HG03442 (cell line): ENCODE measurements around the gene NFIL3.
"Not testable (repeated sequence)": the region's sequence is repeated elsewhere in the genome, so short reads cannot be mapped to it uniquely, and the experiment has no call there.

ENCODE experiments used
- ATAC-seq: cut with Tn5 transposase; IDR thresholded peaks from one replicate; pipeline ENCODE4 v1.9.1; 2021; ENCODE audit warnings: mild to moderate bottlenecking, moderate library complexity; ENCODE audit not compliant: unreplicated experiment

Gene NFIL3, protein sequence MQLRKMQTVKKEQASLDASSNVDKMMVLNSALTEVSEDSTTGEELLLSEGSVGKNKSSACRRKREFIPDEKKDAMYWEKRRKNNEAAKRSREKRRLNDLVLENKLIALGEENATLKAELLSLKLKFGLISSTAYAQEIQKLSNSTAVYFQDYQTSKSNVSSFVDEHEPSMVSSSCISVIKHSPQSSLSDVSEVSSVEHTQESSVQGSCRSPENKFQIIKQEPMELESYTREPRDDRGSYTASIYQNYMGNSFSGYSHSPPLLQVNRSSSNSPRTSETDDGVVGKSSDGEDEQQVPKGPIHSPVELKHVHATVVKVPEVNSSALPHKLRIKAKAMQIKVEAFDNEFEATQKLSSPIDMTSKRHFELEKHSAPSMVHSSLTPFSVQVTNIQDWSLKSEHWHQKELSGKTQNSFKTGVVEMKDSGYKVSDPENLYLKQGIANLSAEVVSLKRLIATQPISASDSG

DNA sequence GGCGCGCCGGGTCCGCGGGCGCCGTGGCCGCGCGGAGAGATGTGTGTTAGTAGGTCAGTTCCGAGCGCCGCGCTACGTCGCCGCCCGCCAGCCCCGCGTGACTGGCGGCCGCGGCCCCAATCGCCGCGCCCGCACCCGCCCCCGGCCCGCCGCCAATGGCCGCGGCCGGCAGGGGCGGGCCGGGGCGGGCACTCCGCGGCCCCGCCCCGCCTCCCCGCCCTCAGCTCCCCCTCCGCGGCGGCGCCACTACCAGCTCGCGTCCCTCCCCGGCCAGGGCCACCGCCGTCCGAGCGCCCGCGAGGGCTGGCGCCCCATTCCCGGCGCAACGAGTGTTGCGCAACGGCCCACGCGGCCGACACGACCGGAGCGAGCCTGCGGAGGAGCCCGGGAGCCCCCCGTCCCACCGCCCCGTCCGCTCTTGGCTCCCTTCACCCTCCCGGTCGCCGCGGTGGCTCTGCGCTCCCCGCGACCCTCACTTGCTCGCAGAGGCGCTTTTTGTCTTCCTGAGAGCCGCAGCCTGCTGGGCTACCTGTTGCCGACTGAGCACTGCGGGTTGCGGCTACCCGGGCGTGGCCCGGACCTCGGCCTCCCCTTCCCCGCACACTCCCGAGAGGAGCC is at the start of gene NFIL3:
Gene NFIL3, minus strand, starts transcription at position 48 of the 618 bp plus-strand sequence. CDS start 13,098 bp downstream, outside the sequence.
- peak; percentile 71 for ATAC-seq

DNA sequence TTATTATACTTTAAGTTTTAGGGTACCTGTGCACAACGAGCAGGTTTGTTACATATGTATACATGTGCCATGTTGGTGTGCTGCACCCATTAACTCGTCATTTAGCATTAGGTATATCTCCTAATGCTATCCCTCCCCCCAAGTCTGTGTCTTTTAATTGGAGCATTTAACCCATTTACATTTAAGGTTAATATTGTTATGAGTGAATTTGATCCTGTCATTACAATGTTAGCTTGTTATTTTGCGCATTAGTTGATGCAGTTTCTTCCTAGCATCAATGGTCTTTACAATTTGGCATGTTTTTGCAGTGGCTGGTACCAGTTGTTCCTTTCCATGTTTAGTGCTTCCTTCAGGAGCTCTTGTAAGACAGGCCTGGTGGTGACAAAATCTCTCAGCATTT is 47.9 kb upstream of the NFIL3 start:
- ATAC-seq = not testable (repeated sequence)

DNA sequence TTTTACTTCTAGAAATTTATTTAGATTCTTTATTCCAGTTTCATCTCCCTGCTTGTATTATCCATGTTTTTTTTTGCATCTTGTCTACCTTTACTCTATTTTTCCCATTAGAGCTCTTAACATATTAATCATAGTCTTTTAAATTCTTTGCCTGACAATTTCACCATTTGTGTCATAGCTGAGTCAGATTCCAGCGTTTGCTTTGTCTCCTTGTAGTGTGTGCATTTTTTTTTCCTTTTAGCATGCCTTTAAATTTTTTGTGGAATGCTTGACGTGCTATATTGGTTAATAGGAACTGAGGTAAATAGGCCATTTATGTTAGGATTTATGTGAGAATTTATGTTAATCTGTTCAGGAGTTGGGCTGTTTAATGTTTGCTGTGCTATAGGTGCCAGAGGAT is 41.8 kb upstream of the NFIL3 start:
- no peak for ATAC-seq

DNA sequence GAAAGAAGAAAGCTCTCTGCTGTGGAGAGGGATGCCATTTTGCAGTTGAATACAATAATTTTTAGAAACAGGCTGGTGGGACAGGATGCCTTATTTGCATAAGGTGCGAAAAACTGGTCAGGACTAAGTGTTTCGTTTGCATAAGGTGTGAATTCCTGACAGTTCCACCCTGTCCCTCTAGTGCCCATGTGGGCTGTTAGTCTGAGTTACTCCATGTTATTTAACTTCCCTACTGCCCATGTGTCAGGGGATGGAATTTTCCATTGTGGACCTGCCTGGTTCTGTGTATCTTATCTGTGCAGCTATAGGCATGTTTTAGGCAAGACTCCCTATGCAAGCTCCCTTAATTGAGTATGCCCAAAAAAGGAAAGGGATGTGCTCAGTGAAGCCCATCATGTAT is 35.3 kb upstream of the NFIL3 start:
- no peak for ATAC-seq

DNA sequence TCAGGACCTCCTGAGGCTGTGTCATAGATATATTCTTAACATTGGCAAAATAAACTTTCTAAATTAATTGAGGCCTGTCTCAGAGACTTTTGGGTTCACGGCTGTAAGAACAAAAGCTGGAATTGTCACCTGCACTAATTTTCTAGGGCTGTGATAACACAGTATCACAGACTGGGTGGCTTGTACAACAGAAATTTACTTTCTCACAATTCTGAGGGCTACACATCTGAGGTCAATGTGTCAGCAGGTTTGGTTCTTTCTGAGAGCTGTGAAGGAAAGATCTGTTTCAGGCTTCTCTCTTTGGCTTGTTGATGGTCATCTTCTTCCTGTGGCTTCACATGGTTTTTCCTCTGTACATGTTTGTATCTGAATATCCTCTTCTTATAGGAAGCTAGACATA is 29.2 kb upstream of the NFIL3 start:
- ATAC-seq = no peak

DNA sequence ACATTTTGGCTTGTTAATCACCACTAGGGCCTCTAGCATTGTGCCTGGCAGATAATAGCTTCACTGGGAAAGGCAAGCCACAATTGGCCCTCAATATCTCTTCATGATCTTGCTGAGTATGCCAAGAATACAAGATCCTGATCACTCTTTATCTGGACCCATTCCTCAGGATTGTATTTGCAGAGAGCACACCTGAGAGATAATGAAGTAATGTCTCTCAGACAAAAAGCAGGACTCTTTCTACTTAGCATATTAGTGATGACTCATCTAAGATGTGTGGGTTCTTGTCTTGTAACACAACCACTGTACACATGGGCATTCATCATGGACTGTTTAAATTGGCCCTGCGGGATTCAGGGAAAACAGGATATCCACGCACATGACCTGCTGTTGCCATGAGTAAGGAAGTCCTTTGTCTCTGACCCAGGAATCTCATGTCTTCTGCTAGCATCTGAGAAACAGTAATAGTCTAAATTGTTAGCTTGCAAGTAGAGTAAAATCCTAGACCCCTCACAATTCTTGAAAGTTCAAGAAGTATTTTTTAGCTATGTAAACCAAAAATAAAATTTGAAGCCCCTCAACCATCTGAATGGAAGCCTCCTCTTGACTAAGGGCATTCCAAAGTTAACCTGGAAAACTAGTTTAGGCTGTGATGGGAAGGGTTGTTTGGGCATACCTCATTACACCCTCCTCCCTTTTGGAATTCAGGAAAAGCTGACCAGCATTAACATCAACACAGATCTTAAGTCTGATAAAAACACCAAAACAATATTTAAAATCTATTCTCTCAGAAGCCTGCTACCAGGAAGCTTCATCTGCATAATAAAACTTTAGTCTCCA is 28.0 kb upstream of the NFIL3 start:
- no peak for ATAC-seq

DNA sequence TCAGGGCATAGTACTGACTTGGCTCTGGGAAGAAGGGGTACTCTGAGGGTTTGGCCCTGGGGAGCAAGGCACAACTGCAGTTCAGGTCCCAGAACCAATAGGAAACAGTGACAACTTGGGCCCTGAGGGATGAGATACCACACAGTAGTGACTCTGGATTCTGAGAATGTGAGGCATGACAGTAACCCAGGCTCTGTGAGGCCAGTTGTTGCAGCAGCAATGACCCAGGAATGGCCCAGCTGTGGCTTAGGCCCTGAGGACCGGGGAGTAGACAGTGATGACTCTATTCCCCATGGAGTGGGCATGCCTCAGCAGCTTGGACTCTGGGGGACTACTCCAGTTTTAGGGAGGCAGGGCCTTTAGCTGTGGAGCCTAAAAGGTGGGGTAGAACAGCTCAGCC is 21.5 kb upstream of the NFIL3 start:
- no peak for ATAC-seq

DNA sequence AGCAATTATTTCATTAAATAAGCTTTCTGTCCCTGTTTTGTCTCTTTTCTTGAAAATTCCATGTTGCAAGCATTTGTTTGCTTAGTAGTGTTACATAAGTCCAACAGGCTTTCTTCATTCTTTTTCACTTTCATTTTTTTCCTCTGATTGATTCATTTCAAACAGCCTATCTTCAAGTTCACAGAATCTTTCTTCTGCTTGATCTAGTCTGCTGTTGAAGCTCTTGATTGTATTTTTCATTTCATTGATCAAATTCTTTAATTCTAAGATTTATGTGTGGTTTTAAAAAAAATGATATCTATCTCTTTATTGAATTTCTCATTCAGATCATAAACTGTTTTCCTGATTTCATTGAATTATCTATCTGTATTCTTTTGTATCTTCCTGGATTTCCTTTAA is 20.4 kb upstream of the NFIL3 start:
- ATAC-seq = no peak

DNA sequence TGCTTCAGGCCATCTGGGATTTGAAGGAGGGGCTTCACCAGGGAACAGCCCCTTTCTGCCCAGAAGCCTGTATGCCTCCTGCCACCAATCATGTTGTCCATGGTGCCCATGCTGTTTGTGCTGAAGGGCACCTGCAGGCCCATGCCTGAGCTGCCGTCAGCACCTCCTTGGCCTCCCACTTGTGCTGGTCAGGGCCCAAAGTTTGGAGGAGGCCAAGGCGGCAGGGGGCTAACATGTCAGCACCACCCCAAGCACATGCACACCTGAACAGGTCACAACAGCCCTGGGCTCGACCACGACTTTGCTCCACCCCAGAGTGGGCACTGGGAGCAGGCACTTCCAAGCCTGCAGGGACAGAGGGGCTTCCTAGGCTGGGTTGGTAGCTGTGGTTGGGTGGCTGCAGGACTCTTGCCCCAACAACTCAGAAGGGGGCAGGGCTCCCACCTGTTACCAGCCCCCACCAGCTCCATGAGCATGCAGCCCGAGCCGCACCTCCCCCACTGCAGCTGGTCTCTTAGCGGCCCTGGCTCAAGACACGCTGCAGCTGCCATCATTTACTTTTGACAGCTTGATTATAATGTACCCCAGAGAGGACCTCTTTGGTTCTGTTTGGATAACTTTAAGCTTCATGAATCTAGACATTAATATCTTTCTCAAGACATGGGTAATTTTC is 19.8 kb upstream of the NFIL3 start:
- ATAC-seq = no peak

DNA sequence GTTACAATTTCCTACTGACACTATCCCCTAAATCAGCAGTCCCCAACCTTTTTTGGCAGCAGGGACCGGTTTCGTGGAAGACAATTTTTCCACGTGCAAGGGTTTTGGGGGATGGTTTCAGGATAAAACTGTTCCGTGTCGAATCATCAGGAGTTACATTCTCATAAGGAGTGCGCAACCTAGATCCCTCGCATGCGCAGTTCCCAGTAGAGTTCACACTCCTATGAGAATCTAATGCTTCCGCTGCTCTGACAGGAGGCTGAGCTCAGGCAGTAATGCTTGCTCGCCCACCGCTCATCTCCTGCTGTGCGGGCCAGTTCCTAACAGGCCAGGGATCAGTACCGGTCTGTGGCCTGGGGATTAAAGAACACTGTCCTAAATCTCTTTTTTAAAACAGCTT is 13.2 kb upstream of the NFIL3 start:
- no peak for ATAC-seq

DNA sequence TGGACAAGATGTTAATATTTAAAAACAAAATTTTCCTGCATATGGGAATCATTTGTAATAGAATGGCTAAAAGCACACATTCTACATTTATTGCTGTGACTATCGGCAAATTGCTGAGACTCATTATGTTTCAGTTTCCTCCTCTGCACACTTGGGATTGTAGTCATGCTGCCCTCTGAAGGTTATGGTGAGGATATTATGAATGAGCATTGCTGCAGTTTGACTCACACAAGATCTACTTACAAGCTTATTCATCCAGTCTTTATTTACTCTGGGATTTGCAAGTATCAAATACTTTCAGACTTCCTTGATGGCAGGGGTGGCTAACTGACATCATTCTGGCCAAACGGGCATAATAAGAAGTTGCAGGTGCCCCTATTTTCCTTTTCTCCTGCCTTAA is 9.5 kb upstream of the NFIL3 start:
- no peak for ATAC-seq

DNA sequence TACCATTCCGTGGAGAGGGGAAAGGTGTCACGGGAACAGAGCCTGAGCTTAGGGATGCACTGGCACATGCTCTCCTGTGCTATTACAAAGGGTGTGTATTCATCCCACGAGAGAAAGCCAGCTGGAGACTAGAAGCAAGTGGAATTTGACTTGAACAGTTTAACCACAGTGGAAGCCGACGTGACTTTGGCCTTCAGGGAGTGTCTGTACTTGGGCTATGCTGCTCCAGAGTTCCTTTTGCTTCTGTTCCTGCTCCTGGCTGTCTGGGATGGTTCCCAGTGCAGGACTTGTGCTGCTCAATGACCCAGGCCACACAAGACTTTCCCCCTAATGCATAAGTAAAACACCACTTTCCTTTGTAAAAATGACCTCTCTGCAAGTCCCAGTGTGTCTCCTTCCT is 7.9 kb upstream of the NFIL3 start:
- ATAC-seq = no peak

DNA sequence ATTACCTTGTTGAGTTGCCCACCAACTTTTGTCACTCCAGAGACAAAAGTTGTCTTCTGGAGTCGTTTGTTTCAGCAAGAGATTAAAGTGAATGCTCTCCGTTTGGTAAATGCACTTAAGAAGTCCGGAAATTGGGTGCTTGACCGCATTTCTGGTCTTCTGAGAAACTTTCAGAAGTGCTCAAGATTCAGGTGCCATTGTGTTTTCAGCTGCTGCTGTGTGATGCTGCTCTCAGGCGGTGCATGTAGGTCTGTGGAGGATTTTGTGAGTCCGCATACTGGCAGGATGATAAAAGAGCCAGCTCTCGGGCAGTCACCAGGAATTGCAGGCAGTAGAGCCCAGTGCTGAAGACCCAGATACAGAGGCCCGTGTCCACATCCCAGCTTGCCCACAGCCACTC is 5.9 kb upstream of the NFIL3 start:
- no peak for ATAC-seq

DNA sequence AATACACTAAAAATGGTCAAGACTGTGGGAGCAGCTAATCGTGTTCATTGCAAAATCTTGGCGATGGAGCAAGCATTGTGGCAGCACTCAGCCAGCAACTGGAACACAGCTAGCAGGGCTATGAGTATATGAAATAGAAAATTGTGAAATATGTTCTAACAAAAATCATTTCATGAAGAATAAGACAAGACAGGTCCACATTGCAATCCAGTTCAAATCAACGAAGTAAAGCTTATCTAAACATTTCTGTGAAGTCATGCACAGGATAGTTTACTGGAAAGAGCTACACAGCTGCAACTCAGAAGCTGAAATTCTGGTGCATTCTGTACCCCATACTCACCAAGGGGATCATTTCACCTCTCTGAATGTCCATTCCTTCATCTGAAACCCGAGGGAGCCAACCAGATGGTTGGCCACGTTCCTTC is 5.3 kb upstream of the NFIL3 start:
- ATAC-seq = no peak

DNA sequence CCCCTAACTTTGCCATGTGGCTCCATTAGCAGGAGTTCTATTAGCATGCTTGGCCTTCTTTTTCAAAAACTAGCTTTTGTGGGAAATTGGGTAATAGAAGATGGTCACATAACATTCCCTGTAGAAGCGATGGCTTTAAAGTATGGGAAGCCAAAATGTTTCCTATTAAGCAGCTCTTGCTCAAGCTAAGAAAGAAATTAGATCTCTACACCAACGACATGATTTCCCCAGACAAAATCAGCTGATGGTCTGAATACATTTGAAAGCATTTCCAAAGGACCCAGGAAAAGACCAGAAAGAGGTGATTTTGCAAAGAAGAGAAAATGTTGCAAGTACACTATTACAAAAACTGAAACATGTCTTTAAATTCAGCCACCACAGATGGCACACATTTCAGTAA is 4.8 kb upstream of the NFIL3 start:
- no peak for ATAC-seq

DNA sequence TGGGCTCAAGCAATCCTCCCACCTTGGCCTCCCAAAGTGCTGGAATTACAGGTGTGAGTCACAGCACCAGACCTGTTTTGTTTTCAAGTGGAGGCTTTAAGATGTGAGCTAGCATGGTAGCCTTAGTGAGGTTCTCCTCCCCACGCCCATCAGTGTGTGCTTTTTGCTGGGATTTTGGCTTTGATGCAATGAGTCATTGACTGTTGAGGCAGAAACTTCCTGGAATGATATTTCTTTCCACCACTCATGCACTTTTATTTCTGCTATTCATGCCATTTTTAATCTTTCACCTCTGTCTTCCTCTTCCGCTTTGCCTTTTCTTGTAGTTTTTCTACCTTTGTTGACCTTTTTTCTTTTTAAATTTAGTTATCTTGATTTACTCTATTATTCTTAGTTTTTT is 4.2 kb upstream of the NFIL3 start:
- ATAC-seq = no peak

DNA sequence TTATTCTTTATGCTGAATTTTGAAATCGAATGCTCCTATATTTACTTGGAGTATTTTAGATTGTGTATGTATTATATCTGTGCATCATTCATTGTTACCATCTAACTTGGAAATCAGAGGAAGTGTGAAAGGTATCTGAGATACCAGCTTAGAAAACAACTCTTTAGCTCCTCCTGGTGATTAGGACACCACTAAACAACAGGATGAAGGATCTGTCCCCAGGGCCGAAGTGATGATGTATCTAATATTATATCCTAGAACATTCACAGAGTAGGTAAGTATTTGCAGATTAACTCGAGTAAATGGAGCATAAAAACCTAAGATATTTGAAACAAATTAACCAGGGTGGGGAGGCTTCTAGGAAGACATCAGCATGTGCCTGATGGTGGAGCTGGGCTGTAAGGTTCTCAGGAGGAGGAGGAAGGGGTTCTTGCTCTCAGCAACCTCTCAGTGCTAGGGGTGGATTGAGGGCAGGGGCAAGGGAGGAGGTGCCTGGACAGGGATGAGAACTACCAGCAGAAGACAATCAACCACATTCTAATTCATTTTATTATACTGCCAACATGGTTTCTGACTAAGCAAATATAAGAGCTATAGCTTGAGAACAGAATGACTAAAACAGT is 2.6 kb upstream of the NFIL3 start:
- no peak for ATAC-seq

DNA sequence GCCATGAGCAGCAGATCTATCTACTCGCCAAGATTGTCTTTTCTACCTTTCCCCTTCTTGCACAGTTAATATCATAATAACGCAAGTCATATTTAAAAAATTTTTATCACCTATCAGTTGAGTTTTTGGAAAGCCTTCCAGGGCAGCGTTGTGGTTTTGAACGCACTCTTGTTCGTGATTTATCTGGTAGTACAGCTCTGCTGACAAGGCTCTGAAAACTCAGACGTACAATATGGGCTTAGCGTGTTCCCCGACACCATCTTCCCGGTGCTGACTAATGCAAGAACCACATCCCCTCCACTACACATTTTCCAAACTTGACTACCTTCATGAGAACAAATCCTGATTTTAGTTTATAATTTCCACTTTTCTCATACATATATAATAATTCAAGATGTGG is 1.6 kb upstream of the NFIL3 start:
- ATAC-seq = no peak

DNA sequence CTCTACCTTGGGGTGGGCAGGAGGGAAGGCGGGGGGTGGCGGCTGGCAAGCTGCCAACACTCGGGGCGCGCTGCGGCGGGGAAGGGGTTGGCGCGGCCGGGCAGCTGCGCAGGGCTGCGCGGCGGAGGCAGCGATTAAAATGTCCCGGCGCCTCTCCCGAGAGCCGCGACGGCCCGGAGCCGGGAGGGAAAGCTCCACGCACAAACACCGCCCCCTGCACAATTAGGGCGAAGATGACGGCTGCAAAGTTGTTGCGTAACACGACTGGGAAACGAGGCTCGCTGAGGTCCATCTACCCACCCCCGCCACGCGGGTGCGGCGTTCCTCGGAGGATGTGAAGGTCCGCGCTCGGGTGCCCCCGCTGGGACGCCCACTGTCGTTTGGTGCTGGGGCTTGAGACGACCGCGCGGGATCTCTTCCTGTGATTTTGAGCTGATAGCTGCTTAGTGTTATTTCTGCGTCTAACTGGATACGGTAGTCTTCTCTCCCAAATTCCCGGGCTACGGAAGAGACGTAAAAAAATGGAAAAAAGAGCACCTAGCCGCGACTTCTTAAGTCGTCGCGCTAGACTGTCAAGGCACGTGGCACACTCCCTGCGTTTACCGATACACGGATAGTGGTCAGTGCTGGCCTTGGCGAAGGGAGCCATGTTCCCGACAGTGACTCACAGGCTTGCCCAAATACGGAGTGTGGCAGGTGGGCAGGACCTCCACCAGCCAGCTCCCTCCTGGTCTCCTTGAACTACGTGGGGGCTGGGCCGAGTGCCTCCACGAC is 958 bp upstream of the NFIL3 start:
- ATAC-seq = peak; percentile 16
